ENCODE results near the gene ARMC2. TPM values are rescaled to one million over a fixed set of nuclear protein-coding genes. Genes with fewer than 3 reads are reported as not detected.
"Not testable (repeated sequence)": the region's sequence is repeated elsewhere in the genome, so short reads cannot be mapped to it uniquely, and the experiment has no call there.

ARMC2 gene
- total and polyA plus RNA-seq, 7 donors, result 0.56 to 3.7 (median 2.0) TPM

DNA sequence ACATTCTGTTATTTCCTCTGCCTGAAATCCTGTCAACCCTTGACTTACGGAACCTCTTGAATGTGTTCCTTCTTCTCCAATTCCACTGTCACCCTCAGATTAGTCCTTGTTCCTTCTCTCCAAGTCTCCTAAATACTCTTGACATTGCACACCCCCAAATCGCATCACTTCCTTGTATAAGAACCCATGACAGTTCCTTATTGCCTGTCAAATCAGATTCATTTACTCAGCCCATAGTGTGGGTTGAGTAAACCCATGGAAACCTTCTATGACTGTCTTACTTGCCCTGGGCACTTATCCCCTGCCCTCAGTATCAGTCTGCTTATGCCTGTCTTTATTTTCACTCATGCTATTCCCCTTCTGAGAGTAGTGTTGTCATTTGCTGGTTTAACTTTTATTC is 40.5 kb downstream of the ARMC2 start:
- TF ChIP-seq, protein P1, sequence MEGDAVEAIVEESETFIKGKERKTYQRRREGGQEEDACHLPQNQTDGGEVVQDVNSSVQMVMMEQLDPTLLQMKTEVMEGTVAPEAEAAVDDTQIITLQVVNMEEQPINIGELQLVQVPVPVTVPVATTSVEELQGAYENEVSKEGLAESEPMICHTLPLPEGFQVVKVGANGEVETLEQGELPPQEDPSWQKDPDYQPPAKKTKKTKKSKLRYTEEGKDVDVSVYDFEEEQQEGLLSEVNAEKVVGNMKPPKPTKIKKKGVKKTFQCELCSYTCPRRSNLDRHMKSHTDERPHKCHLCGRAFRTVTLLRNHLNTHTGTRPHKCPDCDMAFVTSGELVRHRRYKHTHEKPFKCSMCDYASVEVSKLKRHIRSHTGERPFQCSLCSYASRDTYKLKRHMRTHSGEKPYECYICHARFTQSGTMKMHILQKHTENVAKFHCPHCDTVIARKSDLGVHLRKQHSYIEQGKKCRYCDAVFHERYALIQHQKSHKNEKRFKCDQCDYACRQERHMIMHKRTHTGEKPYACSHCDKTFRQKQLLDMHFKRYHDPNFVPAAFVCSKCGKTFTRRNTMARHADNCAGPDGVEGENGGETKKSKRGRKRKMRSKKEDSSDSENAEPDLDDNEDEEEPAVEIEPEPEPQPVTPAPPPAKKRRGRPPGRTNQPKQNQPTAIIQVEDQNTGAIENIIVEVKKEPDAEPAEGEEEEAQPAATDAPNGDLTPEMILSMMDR (IDR thresholded peaks at IDR 0.05), result no peak

DNA sequence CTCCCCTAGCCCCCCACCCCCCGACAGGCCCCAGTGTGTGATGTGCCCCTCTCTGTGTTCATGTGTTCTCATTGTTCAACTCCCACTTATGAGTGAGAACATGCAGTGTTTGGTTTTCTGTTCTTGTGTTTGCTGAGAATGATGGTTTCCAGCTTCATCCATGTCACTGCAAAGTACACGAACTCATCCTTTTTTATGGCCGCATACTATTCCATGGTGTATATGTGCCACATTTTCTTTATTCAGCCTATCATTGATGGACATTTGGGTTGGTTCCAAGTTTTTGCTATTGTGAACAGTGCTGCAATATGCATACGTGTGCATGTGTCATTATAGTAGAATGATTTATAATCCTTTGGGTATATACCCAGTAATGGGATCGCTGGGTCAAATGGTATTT is 42.7 kb downstream of the ARMC2 start:
- DNase-seq; H3K4me3 ChIP-seq; H3K27ac ChIP-seq; H3K27me3 ChIP-seq (ENCODE audit: insufficient read depth in 3 of 3, low read length in 2 of 3); H3K9me3 ChIP-seq; H3K36me3 ChIP-seq (ENCODE audit: insufficient read depth in 1 of 2, low read depth in 1 of 2); ATAC-seq: not testable (repeated sequence)
- intact Hi-C loops (cut with DNase I), result loop anchor here in 1 of 2 donors (5.0 kb wide), 1 partner anchor 44 kb away; the partner anchor contains the start of gene ARMC2
- WGBS, 3 donors, result 89 to 95% (median 95%) methylated on average over 5 of the region's 5 CpGs
- H3K4me1 ChIP-seq, result peaks cover 11% of the 10 kb centered on the region

More for the DNA sequence above, 40.5 kb downstream of the ARMC2 start:
- H3K36me3 ChIP-seq (ENCODE audit: insufficient read depth in 1 of 2, low read depth in 1 of 2), result no peaks in the 10 kb centered on the region
- H3K27me3 ChIP-seq (ENCODE audit: insufficient read depth in 3 of 3, low read length in 2 of 3), result no peaks in the 10 kb centered on the region
- no peak overlapping the region for H3K4me3 ChIP-seq
- intact Hi-C loops (cut with DNase I), result loop anchor here in 1 of 2 donors (5.0 kb wide), 1 partner anchor 36 kb away; no protein-coding TSS in a partner anchor
- no peak overlapping the region for H3K27ac ChIP-seq
- ATAC-seq (no peak), DNase-seq (no peak)
- peaks cover 7% of the 10 kb centered on the region for H3K4me1 ChIP-seq
- no peaks in the 10 kb centered on the region for H3K9me3 ChIP-seq
- WGBS, 3 donors, result 89 to 97% (median 95%) methylated on average over 2 of the region's 2 CpGs

DNA sequence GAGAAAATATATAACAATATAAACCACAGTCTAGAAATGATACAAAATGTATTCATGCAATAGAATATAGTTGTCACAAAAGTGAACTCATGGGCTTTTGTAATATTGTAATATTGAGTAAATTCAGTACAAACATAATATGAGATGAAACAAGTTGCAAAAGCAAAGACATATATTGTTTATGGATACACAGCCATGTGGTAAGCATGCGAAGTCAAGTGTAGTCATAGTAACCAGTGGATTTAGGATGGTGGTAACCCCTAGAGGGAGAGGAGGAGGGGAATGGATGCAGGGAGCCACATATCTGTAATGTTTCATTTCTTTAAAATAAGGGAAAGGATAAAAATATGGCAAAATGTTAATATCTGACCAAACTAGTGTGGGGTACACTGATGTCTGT is 47.3 kb downstream of the ARMC2 start:
- H3K4me3 ChIP-seq, result no peak overlapping the region
- no peaks in the 10 kb centered on the region for H3K9me3 ChIP-seq
- intact Hi-C loops (cut with DNase I), result loop anchor here in 1 of 2 donors (2.0 kb wide), 1 partner anchor 353 kb away; no protein-coding TSS in a partner anchor
- DNase-seq, result no peak
- H3K27me3 ChIP-seq (ENCODE audit: insufficient read depth in 3 of 3, low read length in 2 of 3), result no peaks in the 10 kb centered on the region
- TF ChIP-seq, protein P1 (IDR thresholded peaks at IDR 0.05), result no peak
- peaks cover 37% of the 10 kb centered on the region for H3K4me1 ChIP-seq
- WGBS, 3 donors, result 87 to 95% (median 92%) methylated on average over 1 of the region's 1 CpG
- no peaks in the 10 kb centered on the region for H3K36me3 ChIP-seq (ENCODE audit: insufficient read depth in 1 of 2, low read depth in 1 of 2)
- no peak for ATAC-seq
- peak overlapping the region; percentile 78 for H3K27ac ChIP-seq

- Histone ChIP-seq H3K4me1 (peaks cover 37% of the 10 kb centered on the region), H3K4me3 (no peak overlapping the region), H3K27me3 (ENCODE audit: insufficient read depth in 3 of 3, low read length in 2 of 3) (no peaks in the 10 kb centered on the region), H3K27ac (peak overlapping the region; percentile 78), H3K36me3 (ENCODE audit: insufficient read depth in 1 of 2, low read depth in 1 of 2) (no peaks in the 10 kb centered on the region), H3K9me3 (no peaks in the 10 kb centered on the region)
- DNase-seq, result no peak
- TF ChIP-seq, protein P1 (IDR thresholded peaks at IDR 0.05), result no peak
- ATAC-seq, result peak in 1 of 4 donors; percentile 39
- 46 to 58% (median 49%) methylated on average over 3 of the region's 3 CpGs for WGBS, 3 donors
- intact Hi-C loops (cut with DNase I), result loop anchor here in 1 of 2 donors (2.0 kb wide), 1 partner anchor 353 kb away; no protein-coding TSS in a partner anchor
These were observed 48.0 kb downstream of the ARMC2 start for GRCh38 chr6:108896111-108896661.

GRCh38 chr6:108897371-108897770 is 49.1 kb downstream of the ARMC2 start:
- no peaks in the 10 kb centered on the region for H3K27me3 ChIP-seq (ENCODE audit: insufficient read depth in 3 of 3, low read length in 2 of 3)
- 30 to 44% (median 41%) methylated on average over 1 of the region's 1 CpG for WGBS, 3 donors
- intact Hi-C loops (cut with DNase I), result loop anchor here in 1 of 2 donors (2.0 kb wide), 1 partner anchor 355 kb away; no protein-coding TSS in a partner anchor
- DNase-seq (no peak), ATAC-seq (peak; percentile 56 to 96 (median 88))
- TF ChIP-seq, protein P1 (IDR thresholded peaks at IDR 0.05), result no peak
- H3K4me3 ChIP-seq, result no peak overlapping the region
- H3K36me3 ChIP-seq (ENCODE audit: insufficient read depth in 1 of 2, low read depth in 1 of 2), result no peaks in the 10 kb centered on the region
- peaks cover 37% of the 10 kb centered on the region for H3K4me1 ChIP-seq
- H3K9me3 ChIP-seq, result no peaks in the 10 kb centered on the region
- peak overlapping the region; percentile 78 for H3K27ac ChIP-seq
